Panc1 (cell line): Measurements from ENCODE around the gene LYRM1. TPM values are rescaled to one million over a fixed set of nuclear protein-coding genes. Genes with fewer than 3 reads are reported as not detected.
"Not testable (repeated sequence)": the region's sequence is repeated elsewhere in the genome, so short reads cannot be mapped to it uniquely, and the experiment has no call there.

Experiments used
- ATAC-seq: fragments of 200-7000 bp; cut with Tn5 transposase; 2 replicates; pipeline ENCODE4 v1.9.1; 2020; ENCODE audit warnings: mild to moderate bottlenecking, moderate library complexity
- BruUV-seq: library from RNA; stranded (reverse); fragments of 400-500 nt; replicated peaks from 2 replicates; lab custom pipeline; 2021; lab: Mats Ljungman, UMichigan
- CTCF ChIA-PET: fragments of 300-600 bp; sonication (Branson Sonifier 250); formaldehyde crosslinking; loops from one replicate; lab custom pipeline; 2022; ENCODE audit warnings: antibody characterized with exemption; lab: Charles Lee
- POLR2A ChIA-PET: fragments of 300-600 bp; sonication (Branson Sonifier 250); formaldehyde crosslinking; loops from one replicate; lab custom pipeline; 2022; ENCODE audit warnings: antibody characterized with exemption; lab: Charles Lee
- DNase-seq: peaks from one replicate; pipeline ENCODE4 v3.0.0-alpha.2; 2010; ENCODE audit warnings: low read depth, low spot score
- H3K27ac ChIP-seq: 2 replicates; pipeline ENCODE4 v1.5.1; 2011; ENCODE audit warnings: mild to moderate bottlenecking, low read length, inconsistent platforms
- H3K27me3 ChIP-seq: fragments of 200-500 bp; sonication (Bioruptor generic); 2 replicates; pipeline ENCODE4 v1.6.0; 2014; ENCODE audit warnings: low read length, inconsistent platforms; ENCODE audit not compliant: control insufficient read depth, insufficient read depth
- H3K36me3 ChIP-seq: fragments of 200-500 bp; sonication (Bioruptor generic); 2 replicates; pipeline ENCODE4 v1.5.1; 2014; ENCODE audit warnings: inconsistent platforms, mild to moderate bottlenecking, low read length, moderate library complexity; ENCODE audit not compliant: control insufficient read depth, insufficient read depth
- H3K4me1 ChIP-seq: 2 replicates; pipeline ENCODE4 v1.5.1; 2011; ENCODE audit warnings: inconsistent platforms, mild to moderate bottlenecking, low read length, moderate library complexity; ENCODE audit not compliant: control insufficient read depth, insufficient read depth
- H3K4me3 ChIP-seq, 2 experiments: 2 replicates each; pipeline ENCODE4 v1.5.1; 2011 to 2012; ENCODE audit warnings: low read depth in 2 of 2, low read length in 2 of 2, mild to moderate bottlenecking in 2 of 2, inconsistent platforms in 1 of 2, moderate library complexity in 1 of 2
- H3K9me3 ChIP-seq: fragments of 200-500 bp; sonication (Bioruptor generic); 2 replicates; pipeline ENCODE4 v1.5.1; 2014; ENCODE audit warnings: low read depth, mild to moderate bottlenecking, inconsistent platforms, low read length, moderate library complexity; ENCODE audit not compliant: control insufficient read depth, insufficient read depth
- POLR2AphosphoS5 ChIP-seq: IDR thresholded peaks from 2 replicates; pipeline ENCODE4 v1.6.1; 2012; ENCODE audit warnings: mild to moderate bottlenecking, low read depth, low read length, moderate library complexity
- SIN3A ChIP-seq: IDR thresholded peaks from 2 replicates; pipeline ENCODE4 v1.6.1; 2012; ENCODE audit warnings: low read depth, mild to moderate bottlenecking, low read length, moderate library complexity, borderline replicate concordance; ENCODE audit not compliant: insufficient read depth
- TCF7L2 ChIP-seq: IDR thresholded peaks from 2 replicates; pipeline ENCODE4 v1.6.1; 2011; ENCODE audit warnings: mild to moderate bottlenecking, low read depth, low read length, inconsistent platforms
- in situ Hi-C: cut with HindIII; loops from 2 replicates; pipeline ENCODE4 v1.10.0; 2016; ENCODE audit warnings: low sequenced_read_pairs, low pct_unique_long_range_greater_than_20kb
- intact Hi-C: fragments of 100-400 bp; cut with micrococcal nuclease; formaldehyde crosslinking; loops from one replicate; pipeline ENCODE4 v1.10.0; 2022; ENCODE audit not compliant: unreplicated experiment
- total RNA-seq: library from RNA; stranded (reverse); gene quantifications from one replicate; pipeline ENCODE4 v1.2.1, GENCODE V29; 2021; ENCODE audit not compliant: unreplicated experiment
- TF ChIP-seq, protein P1 (sequence below), 2 experiments: IDR thresholded peaks; 2 replicates each; pipeline ENCODE4 v1.6.1; 2011 to 2012; ENCODE audit warnings: low read depth in 2 of 2, control low read depth in 1 of 2, low read length in 1 of 2, mild to moderate bottlenecking in 1 of 2, moderate library complexity in 1 of 2; ENCODE audit not compliant: insufficient read depth in 1 of 2
- TF ChIP-seq, protein P2 (sequence below): fragments of 450-650 bp; IDR thresholded peaks from 2 replicates; pipeline ENCODE4 v1.5.1; 2017; ENCODE audit warnings: mild to moderate bottlenecking

The LYRM1 gene
- total RNA-seq, 1 experiment from 2014 or later: 30.7 TPM

DNA sequence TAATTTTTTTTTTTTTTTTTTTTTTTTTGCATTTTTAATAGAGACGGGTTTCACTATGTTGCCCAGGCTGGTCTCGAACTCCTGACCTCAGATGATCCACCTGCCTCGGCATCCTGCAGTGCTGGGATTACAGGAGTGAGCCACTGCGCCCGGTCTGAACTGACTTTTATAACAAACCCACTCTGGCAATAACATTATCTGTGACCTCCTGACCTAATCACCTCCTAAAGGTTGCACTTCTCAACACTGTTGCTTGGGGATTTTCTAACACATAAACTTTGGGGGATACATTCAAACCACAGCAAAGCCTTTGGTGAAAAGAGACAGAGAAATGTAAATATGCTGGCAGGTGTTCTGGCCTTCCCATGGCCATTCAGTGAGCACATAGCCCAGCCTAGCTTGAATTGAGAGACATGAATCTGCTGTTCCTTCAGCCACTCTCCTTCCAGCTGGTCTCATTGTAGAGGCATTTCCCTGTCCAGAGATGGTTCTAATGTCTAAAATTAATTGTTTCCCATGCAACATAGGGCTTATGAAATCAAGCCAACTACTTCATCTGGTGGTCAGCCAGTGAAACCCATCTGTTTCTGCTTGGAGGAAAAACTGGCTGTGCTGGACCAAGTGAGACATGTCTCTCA lies 28.3 kb downstream of the LYRM1 start:
- intact Hi-C loops (no loop called here), in situ Hi-C loops (no loop called here)
- BruUV-seq: no TSS peak
- CTCF ChIA-PET: no interaction called here
- TF ChIP-seq SIN3A: no peak
- no peak for TF ChIP-seq TCF7L2
- TF ChIP-seq POLR2AphosphoS5: no peak
- TF ChIP-seq, protein P1, sequence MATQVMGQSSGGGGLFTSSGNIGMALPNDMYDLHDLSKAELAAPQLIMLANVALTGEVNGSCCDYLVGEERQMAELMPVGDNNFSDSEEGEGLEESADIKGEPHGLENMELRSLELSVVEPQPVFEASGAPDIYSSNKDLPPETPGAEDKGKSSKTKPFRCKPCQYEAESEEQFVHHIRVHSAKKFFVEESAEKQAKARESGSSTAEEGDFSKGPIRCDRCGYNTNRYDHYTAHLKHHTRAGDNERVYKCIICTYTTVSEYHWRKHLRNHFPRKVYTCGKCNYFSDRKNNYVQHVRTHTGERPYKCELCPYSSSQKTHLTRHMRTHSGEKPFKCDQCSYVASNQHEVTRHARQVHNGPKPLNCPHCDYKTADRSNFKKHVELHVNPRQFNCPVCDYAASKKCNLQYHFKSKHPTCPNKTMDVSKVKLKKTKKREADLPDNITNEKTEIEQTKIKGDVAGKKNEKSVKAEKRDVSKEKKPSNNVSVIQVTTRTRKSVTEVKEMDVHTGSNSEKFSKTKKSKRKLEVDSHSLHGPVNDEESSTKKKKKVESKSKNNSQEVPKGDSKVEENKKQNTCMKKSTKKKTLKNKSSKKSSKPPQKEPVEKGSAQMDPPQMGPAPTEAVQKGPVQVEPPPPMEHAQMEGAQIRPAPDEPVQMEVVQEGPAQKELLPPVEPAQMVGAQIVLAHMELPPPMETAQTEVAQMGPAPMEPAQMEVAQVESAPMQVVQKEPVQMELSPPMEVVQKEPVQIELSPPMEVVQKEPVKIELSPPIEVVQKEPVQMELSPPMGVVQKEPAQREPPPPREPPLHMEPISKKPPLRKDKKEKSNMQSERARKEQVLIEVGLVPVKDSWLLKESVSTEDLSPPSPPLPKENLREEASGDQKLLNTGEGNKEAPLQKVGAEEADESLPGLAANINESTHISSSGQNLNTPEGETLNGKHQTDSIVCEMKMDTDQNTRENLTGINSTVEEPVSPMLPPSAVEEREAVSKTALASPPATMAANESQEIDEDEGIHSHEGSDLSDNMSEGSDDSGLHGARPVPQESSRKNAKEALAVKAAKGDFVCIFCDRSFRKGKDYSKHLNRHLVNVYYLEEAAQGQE (IDR thresholded peaks at IDR 0.05; ENCODE audit: insufficient read depth in 1 of 2, low read depth in 2 of 2, low read length in 1 of 2): no peak
- TF ChIP-seq, protein P2, sequence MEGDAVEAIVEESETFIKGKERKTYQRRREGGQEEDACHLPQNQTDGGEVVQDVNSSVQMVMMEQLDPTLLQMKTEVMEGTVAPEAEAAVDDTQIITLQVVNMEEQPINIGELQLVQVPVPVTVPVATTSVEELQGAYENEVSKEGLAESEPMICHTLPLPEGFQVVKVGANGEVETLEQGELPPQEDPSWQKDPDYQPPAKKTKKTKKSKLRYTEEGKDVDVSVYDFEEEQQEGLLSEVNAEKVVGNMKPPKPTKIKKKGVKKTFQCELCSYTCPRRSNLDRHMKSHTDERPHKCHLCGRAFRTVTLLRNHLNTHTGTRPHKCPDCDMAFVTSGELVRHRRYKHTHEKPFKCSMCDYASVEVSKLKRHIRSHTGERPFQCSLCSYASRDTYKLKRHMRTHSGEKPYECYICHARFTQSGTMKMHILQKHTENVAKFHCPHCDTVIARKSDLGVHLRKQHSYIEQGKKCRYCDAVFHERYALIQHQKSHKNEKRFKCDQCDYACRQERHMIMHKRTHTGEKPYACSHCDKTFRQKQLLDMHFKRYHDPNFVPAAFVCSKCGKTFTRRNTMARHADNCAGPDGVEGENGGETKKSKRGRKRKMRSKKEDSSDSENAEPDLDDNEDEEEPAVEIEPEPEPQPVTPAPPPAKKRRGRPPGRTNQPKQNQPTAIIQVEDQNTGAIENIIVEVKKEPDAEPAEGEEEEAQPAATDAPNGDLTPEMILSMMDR: no peak
- DNase-seq (no peak), ATAC-seq (no peak)
- Histone ChIP-seq H3K4me3 (no peak overlapping the region), H3K4me1 (no peaks in the 10 kb centered on the region), H3K9me3 (no peaks in the 10 kb centered on the region), H3K27me3 (no peaks in the 10 kb centered on the region), H3K27ac (no peak overlapping the region), H3K36me3 (no peaks in the 10 kb centered on the region)
- POLR2A ChIA-PET: no interaction called here

DNA sequence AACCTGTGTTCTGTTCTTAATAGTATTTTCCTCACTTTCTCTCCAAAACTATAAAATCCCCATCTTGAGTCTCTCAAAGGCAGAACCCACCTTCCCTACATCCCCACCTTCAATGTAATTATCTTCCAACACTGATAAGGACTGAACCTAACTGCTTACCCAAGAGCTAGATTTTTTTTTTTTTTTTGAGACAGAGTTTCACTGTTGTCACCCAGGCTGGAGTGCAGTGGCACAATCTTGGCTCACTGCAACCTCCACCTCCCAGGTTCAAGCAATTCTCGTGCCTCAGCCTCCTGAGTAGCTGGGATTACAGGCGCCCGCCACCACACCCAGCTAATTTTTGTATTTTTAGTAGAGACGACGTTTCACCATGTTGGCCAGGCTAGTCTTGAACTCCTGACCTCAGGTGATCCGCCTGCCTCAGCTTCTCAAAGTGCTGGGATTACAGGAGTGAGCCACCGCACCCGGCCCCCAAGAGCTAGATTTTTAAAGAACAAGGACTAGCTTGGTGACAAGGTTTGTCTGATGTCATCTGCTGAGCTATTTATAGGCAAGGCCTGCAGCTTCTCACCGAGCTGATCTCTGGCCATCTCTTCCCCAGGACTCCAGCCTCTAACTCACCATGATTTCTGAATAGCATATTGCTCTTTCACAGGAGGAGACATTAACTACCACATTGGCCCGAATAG lies 29.2 kb downstream of the LYRM1 start:
- DNase-seq, in situ Hi-C loops, CTCF ChIA-PET, H3K36me3 ChIP-seq, H3K9me3 ChIP-seq, POLR2A ChIA-PET, BruUV-seq, H3K27me3 ChIP-seq, H3K4me1 ChIP-seq, ATAC-seq, H3K4me3 ChIP-seq, intact Hi-C loops, H3K27ac ChIP-seq: not testable (repeated sequence)

DNA sequence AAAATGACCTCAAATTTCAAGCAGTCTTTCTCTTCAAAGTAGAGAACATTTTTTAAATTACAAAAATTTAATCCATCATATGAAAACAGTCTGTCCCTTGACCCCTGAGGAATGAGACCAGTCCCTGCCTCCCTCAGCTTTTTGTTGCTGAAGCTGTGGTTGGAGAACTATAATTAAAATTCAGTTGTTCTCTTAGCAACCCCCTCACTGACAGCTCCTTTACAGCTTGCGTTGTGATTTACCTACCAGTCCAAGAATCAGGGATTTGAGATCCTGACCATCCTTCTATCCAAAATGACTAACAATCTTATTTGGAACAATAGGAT lies 29.8 kb downstream of the LYRM1 start:
- no TSS peak for BruUV-seq
- no peaks in the 10 kb centered on the region for H3K9me3 ChIP-seq
- CTCF ChIA-PET: no interaction called here
- no peak for TF ChIP-seq SIN3A
- TF ChIP-seq, protein P2: no peak
- no peak for TF ChIP-seq POLR2AphosphoS5
- TF ChIP-seq, protein P1 (IDR thresholded peaks at IDR 0.05; ENCODE audit: insufficient read depth in 1 of 2, low read depth in 2 of 2, low read length in 1 of 2): no peak
- TF ChIP-seq TCF7L2: no peak
- H3K4me1 ChIP-seq: no peaks in the 10 kb centered on the region
- POLR2A ChIA-PET: no interaction called here
- H3K27ac ChIP-seq: no peak overlapping the region
- H3K27me3 ChIP-seq: no peaks in the 10 kb centered on the region; the same call in 1 of the 2 replicates
- DNase-seq (no peak), ATAC-seq (no peak)
- H3K4me3 ChIP-seq: no peak overlapping the region
- H3K36me3 ChIP-seq: no peaks in the 10 kb centered on the region
- intact Hi-C loops: no loop called here
- in situ Hi-C loops: no loop called here
